Colon (tissue), 2 donors: ENCODE data around the gene BCL2L1.
"Not testable (repeated sequence)": the region's sequence is repeated elsewhere in the genome, so short reads cannot be mapped to it uniquely, and the experiment has no call there.

Experiments used
- FAIRE-seq: peaks from 2 replicates; lab custom pipeline; 2012; peaks lifted over from hg19 to GRCh38; lab: Jason Lieb, UNC
- donor health status: control.
- donor health status: control.

BCL2L1 gene

GRCh38 chr20:31648104-31648503, 74.6 kb downstream of the BCL2L1 start:
- not testable (repeated sequence) for FAIRE-seq

GRCh38 chr20:31644701-31645100, 78.0 kb downstream of the BCL2L1 start:
- FAIRE-seq: no peak

GRCh38 chr20:31643522-31643921, 79.1 kb downstream of the BCL2L1 start:
- no peak for FAIRE-seq

- FAIRE-seq: no peak
Measured at GRCh38 chr20:31642837-31643236, 79.8 kb downstream of the BCL2L1 start.

- no peak for FAIRE-seq
Measured at GRCh38 chr20:31641391-31641790, 81.3 kb downstream of the BCL2L1 start.

GRCh38 chr20:31640259-31640658, 82.4 kb downstream of the BCL2L1 start:
- no peak for FAIRE-seq

GRCh38 chr20:31638816-31639215, 83.9 kb downstream of the BCL2L1 start:
- FAIRE-seq: no peak

- FAIRE-seq: no peak
Measured at GRCh38 chr20:31638317-31638716, 84.4 kb downstream of the BCL2L1 start.

- FAIRE-seq: no peak
Measured at GRCh38 chr20:31637660-31638059, 85.0 kb downstream of the BCL2L1 start, which contains the start of gene COX4I2. TSS of gene COX4I2 (plus strand) at chr20:31637912. CDS start at chr20:31639018, 1,106 bp downstream.

GRCh38 chr20:31633339-31633914, 89.2 kb downstream of the BCL2L1 start:
- no peak for FAIRE-seq

GRCh38 chr20:31632548-31633338, 89.9 kb downstream of the BCL2L1 start:
- no peak for FAIRE-seq

GRCh38 chr20:31630187-31630790, 92.4 kb downstream of the BCL2L1 start:
- FAIRE-seq: no peak

- FAIRE-seq: not testable (repeated sequence)
Measured at GRCh38 chr20:31628057-31628456, 94.6 kb downstream of the BCL2L1 start.

- not testable (repeated sequence) for FAIRE-seq
Measured at GRCh38 chr20:31626534-31626933, 96.1 kb downstream of the BCL2L1 start.

- not testable (repeated sequence) for FAIRE-seq
Measured at GRCh38 chr20:31623123-31623505, 99.6 kb downstream of the BCL2L1 start.

- FAIRE-seq: no peak
Measured at GRCh38 chr20:31620246-31620645, 102.4 kb downstream of the BCL2L1 start.

- FAIRE-seq: no peak
Measured at GRCh38 chr20:31617432-31618104, 105.1 kb downstream of the BCL2L1 start.

GRCh38 chr20:31615416-31615815, 107.3 kb downstream of the BCL2L1 start:
- no peak for FAIRE-seq
